ENCODE data around the gene CD14. TPM values are rescaled to one million over a fixed set of nuclear protein-coding genes. Genes with fewer than 3 reads are reported as not detected.
A peak's percentile ranks its signal among the peaks of the same experiment; 100 is the strongest.
"Not testable (repeated sequence)": the region's sequence is repeated elsewhere in the genome, so short reads cannot be mapped to it uniquely, and the experiment has no call there.

Gene CD14
- total and polyA plus RNA-seq, 12 donors = 9.8 to 885 (median 264) TPM

DNA sequence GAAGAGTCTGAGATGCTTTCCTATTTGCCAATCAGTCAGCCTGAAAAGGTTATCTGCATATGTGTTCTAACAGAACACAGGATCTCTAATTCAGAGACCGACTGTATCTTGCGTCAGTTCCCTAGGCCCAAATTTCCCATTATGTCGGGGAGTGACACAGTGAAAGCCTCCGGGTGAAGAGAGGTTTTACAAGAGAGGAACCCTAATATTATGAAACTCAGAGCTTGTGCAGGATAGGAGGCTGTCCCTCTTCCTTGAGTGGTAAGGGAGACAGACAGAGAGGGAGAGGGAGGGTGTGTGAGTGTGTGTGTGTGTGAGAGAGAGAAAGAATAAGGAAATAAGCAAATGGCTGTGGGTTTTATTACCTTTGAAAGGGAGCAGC lies 1.9 kb downstream of the CD14 start:
- Histone ChIP-seq H3K4me1 (replicated peaks in 1 of 2) (peaks cover 0 to 38% of the 10 kb centered on the region in 2 donors), H3K36me3 (replicated peaks in 1 of 2) (no peaks in the 10 kb centered on the region), H3K9me3 (replicated peaks in 1 of 3) (no peaks in the 10 kb centered on the region), H3K27me3 (no peaks in the 10 kb centered on the region), H3K27ac (peak overlapping the region; percentile 36 to 95 (median 89)), H3K4me3 (peak overlapping the region in 1 of 4 donors; percentile 49)
- WGBS, 4 donors = 72 to 82% (median 80%) methylated on average over 4 of the region's 4 CpGs
- TF ChIP-seq, protein P1, sequence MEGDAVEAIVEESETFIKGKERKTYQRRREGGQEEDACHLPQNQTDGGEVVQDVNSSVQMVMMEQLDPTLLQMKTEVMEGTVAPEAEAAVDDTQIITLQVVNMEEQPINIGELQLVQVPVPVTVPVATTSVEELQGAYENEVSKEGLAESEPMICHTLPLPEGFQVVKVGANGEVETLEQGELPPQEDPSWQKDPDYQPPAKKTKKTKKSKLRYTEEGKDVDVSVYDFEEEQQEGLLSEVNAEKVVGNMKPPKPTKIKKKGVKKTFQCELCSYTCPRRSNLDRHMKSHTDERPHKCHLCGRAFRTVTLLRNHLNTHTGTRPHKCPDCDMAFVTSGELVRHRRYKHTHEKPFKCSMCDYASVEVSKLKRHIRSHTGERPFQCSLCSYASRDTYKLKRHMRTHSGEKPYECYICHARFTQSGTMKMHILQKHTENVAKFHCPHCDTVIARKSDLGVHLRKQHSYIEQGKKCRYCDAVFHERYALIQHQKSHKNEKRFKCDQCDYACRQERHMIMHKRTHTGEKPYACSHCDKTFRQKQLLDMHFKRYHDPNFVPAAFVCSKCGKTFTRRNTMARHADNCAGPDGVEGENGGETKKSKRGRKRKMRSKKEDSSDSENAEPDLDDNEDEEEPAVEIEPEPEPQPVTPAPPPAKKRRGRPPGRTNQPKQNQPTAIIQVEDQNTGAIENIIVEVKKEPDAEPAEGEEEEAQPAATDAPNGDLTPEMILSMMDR (IDR thresholded peaks at IDR 0.05) = no peak
- peak in 1 of 2 donors; percentile 10 for TF ChIP-seq POLR2A (IDR thresholded peaks at IDR 0.05)
- intact Hi-C loops (cut with DNase I) = loop anchor here in 1 of 2 donors (5.0 kb wide), 1 partner anchor 54 kb away; no protein-coding TSS in a partner anchor
- DNase-seq = peak in 1 of 7 donors; percentile 17

DNA sequence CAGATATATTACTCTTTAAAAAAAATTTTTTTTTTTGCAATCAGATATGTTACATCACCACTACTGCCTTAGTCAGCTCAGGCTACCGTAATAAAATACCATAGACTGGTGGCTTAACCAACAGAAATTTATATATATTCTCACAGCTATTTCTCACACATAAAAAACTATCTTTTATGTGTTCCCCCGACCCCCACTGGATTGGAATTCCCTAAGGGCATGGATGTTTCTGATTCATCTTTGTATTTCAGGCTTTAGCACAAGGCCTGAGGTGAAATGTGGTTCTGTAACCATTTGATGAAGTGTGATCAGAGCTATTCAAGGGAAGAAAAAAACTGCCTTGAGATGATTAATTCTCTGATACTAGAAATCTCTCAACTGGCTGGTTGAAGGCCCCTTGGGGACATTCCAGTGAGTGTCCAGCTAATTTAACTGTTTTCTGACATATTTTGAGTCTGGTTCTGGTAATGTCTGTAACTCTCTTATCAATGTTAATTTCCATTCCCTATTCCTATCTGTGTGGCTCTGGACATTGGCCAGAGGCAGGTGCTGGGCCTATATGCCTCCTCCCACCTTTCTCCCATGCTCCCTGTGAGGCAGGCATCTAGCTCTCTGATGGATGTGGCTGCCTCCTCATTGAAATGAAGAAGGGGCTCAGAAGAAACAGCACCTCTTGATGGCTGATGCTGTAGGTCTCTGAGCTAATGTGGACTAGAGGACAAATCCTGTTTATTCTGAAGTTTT lies 2.5 kb downstream of the CD14 start:
- peak overlapping the region; percentile 22 to 95 (median 55) for H3K27ac ChIP-seq
- TF ChIP-seq, protein P1 (IDR thresholded peaks at IDR 0.05) = no peak
- no peak for TF ChIP-seq POLR2A (IDR thresholded peaks at IDR 0.05)
- peaks cover 0 to 38% of the 10 kb centered on the region in 2 donors for H3K4me1 ChIP-seq (replicated peaks in 1 of 2)
- 32 to 51% (median 44%) methylated on average over 2 of the region's 2 CpGs for WGBS, 4 donors
- H3K27me3 ChIP-seq = no peaks in the 10 kb centered on the region
- no peaks in the 10 kb centered on the region for H3K36me3 ChIP-seq (replicated peaks in 1 of 2)
- intact Hi-C loops (cut with DNase I) = loop anchor here in 1 of 2 donors (5.0 kb wide), 1 partner anchor 53 kb away; no protein-coding TSS in a partner anchor
- H3K4me3 ChIP-seq = peak overlapping the region in 1 of 4 donors; percentile 49
- DNase-seq = peak in 1 of 7 donors; percentile 48
- no peaks in the 10 kb centered on the region for H3K9me3 ChIP-seq (replicated peaks in 1 of 3)

DNA sequence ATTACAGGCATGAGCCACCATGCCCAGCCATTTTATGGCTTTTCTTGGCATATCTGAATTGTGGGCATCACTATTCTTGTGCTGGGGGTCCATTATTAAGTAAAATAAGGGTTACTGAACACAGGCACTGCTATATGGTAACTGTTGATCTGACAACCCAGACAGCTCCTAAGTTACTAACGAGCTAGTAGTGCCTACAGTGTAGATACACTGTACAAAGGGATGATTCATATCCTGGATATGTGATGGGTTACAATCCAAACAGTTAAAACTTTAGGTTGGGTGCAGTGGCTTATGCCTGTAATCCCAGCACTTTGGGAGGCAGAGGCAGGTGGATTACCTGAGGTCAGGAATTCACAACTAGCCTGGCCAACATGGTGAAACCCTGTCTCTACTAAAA lies 4.3 kb downstream of the CD14 start:
- no peaks in the 10 kb centered on the region for H3K27me3 ChIP-seq
- H3K36me3 ChIP-seq (replicated peaks in 1 of 2) = no peaks in the 10 kb centered on the region
- peaks cover 0 to 24% of the 10 kb centered on the region in 2 donors for H3K4me1 ChIP-seq (replicated peaks in 1 of 2)
- intact Hi-C loops (cut with DNase I) = no loop called here
- H3K4me3 ChIP-seq = no peak overlapping the region
- no peaks in the 10 kb centered on the region for H3K9me3 ChIP-seq (replicated peaks in 1 of 3)
- H3K27ac ChIP-seq = no peak overlapping the region
- TF ChIP-seq POLR2A (IDR thresholded peaks at IDR 0.05) = no peak
- TF ChIP-seq, protein P1 (IDR thresholded peaks at IDR 0.05) = no peak
- 31 to 77% (median 59%) methylated on average over 1 of the region's 1 CpG for WGBS, 4 donors
- no peak for DNase-seq

DNA sequence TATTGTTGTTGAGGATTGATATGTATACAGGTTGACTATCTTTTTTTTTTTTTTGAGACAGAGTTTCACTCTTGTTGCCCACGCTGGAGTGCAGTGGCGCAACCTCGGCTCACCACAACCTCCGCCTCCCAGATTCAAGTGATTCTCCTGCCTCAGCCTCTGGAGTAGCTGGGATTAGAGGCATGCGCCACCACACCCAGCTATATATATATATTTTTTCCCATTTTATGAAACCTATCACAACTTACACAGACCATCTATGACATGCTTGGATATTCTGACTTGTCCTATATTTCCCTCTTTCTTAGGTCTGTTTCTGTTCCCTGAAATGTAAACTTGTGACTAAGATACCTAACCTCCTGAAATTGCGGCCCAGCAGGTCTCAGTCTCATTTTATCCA lies 5.0 kb downstream of the CD14 start:
- Histone ChIP-seq H3K4me3 (no peak overlapping the region), H3K27me3 (no peaks in the 10 kb centered on the region), H3K27ac (no peak overlapping the region), H3K4me1 (replicated peaks in 1 of 2) (peaks cover 0 to 20% of the 10 kb centered on the region in 2 donors), H3K36me3 (replicated peaks in 1 of 2) (no peaks in the 10 kb centered on the region), H3K9me3 (replicated peaks in 1 of 3) (no peaks in the 10 kb centered on the region)
- TF ChIP-seq POLR2A (IDR thresholded peaks at IDR 0.05) = no peak
- TF ChIP-seq, protein P1 (IDR thresholded peaks at IDR 0.05) = no peak
- WGBS, 4 donors = 82 to 95% (median 90%) methylated on average over 6 of the region's 6 CpGs
- intact Hi-C loops (cut with DNase I) = no loop called here
- DNase-seq = no peak

DNA sequence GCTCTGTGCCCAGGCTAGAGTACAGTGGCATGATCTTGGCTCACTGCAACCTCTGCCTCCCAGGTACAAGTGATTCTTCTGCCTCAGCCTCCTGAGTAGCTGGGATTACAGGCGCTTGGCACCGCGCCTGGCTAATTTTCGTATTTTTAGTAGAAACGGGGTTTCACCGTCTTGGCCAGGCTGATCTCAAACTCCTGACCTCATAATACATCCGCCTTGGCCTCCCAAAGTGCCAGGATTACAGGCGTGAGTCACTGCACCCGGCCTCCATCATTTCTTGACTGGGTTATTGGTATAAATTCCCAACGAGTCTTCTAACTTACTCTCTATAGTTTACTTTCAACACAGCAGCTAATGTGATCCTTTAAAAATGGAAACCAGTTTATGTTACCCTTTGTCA lies 8.1 kb downstream of the CD14 start:
- H3K4me1 ChIP-seq (replicated peaks in 1 of 2); H3K4me3 ChIP-seq; H3K27me3 ChIP-seq; H3K9me3 ChIP-seq (replicated peaks in 1 of 3); intact Hi-C loops (cut with DNase I); H3K27ac ChIP-seq; H3K36me3 ChIP-seq (replicated peaks in 1 of 2): not testable (repeated sequence)
- 90 to 92% (median 91%) methylated on average over 10 of the region's 10 CpGs for WGBS, 4 donors
- DNase-seq = peak in 1 of 7 donors; percentile 9

DNA sequence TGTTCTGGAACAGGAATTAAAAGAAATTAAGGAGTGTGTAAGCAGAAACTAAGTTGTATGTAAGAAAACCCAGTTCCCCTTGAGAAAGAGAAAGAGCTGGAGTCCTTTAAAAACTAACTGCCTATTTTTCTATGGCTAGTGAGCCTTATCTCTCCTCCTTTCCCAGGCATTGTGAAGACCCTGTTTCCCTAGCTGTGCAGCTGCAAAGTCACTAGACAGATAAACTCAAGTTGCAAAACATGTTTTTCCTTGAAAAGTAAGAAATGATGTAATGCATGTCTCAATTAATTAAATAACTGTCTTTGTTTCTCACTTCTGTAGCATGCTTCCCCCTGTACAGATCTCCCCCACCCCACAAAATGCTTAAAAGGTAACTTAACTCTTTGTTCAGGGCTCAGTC lies 9.9 kb downstream of the CD14 start:
- intact Hi-C loops (cut with DNase I); H3K36me3 ChIP-seq (replicated peaks in 1 of 2); H3K4me3 ChIP-seq; H3K4me1 ChIP-seq (replicated peaks in 1 of 2); H3K9me3 ChIP-seq (replicated peaks in 1 of 3); H3K27me3 ChIP-seq; DNase-seq; H3K27ac ChIP-seq: not testable (repeated sequence)
